Esophagus squamous epithelium (tissue), 5 donors: ENCODE measurements around the gene CCDC106. TPM values are rescaled to one million over a fixed set of nuclear protein-coding genes. Genes with fewer than 3 reads are reported as not detected.

ENCODE experiments used
- DNase-seq: peaks from one replicate; lab custom pipeline; 2025; lab: John Stamatoyannopoulos, UW
- H3K27ac ChIP-seq, 4 donors: fragments of 200-600 bp; sonication (generic); one replicate each; pipeline ENCODE4 v1.5.1; 2016 to 2019; ENCODE audit warnings: mild to moderate bottlenecking in 1 of 4
- H3K27me3 ChIP-seq, 4 donors: fragments of 200-600 bp; sonication (generic); 1 replicate in 3 of 4; 2 replicates in 1 of 4; pipeline versions ENCODE4 v1.5.1 to v1.6.0; 2017 to 2021; ENCODE audit warnings: antibody characterized with exemption in 1 of 4
- H3K36me3 ChIP-seq, 3 donors: fragments of 200-600 bp; sonication (generic); one replicate each; pipeline ENCODE4 v1.5.1; 2016 to 2019
- H3K4me1 ChIP-seq, 3 donors: fragments of 200-600 bp; sonication (generic); one replicate each; pipeline ENCODE4 v1.5.1; 2017 to 2019
- H3K4me3 ChIP-seq, 4 donors: fragments of 200-600 bp; sonication (generic); 1 replicate in 3 of 4; 2 replicates in 1 of 4; pipeline ENCODE4 v1.5.1; 2016 to 2019; ENCODE audit warnings: mild to moderate bottlenecking in 2 of 4, moderate library complexity in 1 of 4
- H3K9me3 ChIP-seq, 3 donors: fragments of 200-600 bp; sonication (generic); one replicate each; pipeline ENCODE4 v1.5.1; 2016 to 2019
- POLR2A ChIP-seq, 4 donors: fragments of 450-650 bp; IDR thresholded peaks; one replicate each; pipeline ENCODE4 v1.6.1; 2017; ENCODE audit warnings: antibody characterized with exemption in 4 of 4, mild to moderate bottlenecking in 4 of 4, moderate library complexity in 3 of 4
- WGBS, 2 donors: methylation state at CpG; one replicate each; pipeline ENCODE4 v1.1.5; 2018; 5-methylcytosine and 5-hydroxymethylcytosine counted together
- intact Hi-C: fragments of 100-400 bp; cut with DNase I; formaldehyde crosslinking; loops from one replicate; pipeline ENCODE4 v1.15.0; 2022
- total RNA-seq, 4 donors: library from RNA; depleted of rRNA; stranded (reverse); fragments of >200 nt; gene quantifications; one replicate each; pipeline ENCODE4 v1.1.0, GENCODE V29; 2016
- TF ChIP-seq, protein P1 (sequence below), 6 experiments: fragments of 450-650 bp in 4 of 6; fragments of 200-600 bp in 2 of 6; sonication (generic) in 2 of 6; IDR thresholded peaks; one replicate each; pipeline ENCODE4 v1.5.1; 2016 to 2019; ENCODE audit warnings: antibody characterized with exemption in 6 of 6, mild to moderate bottlenecking in 4 of 6, moderate library complexity in 4 of 6
- donor health status: DM: yes; HTN: yes; CAD: no.

CCDC106 gene
- total RNA-seq, 4 donors from 2014 or later, result 2.4 to 7.2 (median 4.6) TPM

DNA sequence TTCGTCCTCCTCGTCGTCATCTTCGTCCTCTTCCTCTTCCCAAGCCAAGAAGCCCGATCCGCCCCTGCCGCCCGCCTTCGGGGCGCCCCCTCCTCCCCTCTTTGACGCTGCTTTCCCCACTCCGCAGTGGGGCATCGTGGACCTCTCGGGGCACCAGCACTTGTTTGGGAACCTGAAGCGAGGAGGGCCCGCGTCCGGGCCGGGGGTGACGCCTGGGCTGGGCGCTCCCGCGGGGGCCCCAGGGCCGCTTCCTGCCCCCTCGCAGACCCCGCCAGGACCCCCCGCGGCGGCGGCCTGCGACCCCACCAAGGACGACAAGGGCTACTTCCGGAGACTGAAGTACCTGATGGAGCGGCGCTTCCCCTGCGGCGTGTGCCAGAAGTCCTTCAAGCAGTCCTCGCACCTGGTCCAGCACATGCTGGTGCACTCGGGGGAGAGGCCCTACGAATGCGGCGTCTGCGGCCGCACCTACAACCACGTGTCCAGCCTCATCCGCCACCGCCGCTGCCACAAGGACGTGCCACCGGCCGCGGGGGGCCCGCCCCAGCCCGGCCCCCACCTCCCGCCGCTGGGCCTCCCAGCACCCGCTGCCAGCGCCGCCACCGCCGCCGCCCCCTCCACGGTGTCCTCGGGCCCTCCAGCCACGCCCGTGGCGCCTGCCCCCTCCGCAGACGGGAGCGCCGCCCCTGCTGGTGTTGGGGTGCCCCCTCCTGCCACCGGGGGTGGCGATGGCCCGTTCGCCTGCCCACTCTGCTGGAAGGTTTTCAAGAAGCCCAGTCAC, 33.9 kb upstream of the CCDC106 start:
- Histone ChIP-seq H3K27me3 (no peaks in the 10 kb centered on the region), H3K4me1 (peaks cover 0 to 30% (median 4%) of the 10 kb centered on the region in 3 donors), H3K4me3 (no peak overlapping the region), H3K36me3 (peaks cover 11 to 71% (median 26%) of the 10 kb centered on the region in 3 donors), H3K27ac (no peak overlapping the region), H3K9me3 (no peaks in the 10 kb centered on the region)
- TF ChIP-seq, protein P1, sequence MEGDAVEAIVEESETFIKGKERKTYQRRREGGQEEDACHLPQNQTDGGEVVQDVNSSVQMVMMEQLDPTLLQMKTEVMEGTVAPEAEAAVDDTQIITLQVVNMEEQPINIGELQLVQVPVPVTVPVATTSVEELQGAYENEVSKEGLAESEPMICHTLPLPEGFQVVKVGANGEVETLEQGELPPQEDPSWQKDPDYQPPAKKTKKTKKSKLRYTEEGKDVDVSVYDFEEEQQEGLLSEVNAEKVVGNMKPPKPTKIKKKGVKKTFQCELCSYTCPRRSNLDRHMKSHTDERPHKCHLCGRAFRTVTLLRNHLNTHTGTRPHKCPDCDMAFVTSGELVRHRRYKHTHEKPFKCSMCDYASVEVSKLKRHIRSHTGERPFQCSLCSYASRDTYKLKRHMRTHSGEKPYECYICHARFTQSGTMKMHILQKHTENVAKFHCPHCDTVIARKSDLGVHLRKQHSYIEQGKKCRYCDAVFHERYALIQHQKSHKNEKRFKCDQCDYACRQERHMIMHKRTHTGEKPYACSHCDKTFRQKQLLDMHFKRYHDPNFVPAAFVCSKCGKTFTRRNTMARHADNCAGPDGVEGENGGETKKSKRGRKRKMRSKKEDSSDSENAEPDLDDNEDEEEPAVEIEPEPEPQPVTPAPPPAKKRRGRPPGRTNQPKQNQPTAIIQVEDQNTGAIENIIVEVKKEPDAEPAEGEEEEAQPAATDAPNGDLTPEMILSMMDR (IDR thresholded peaks at IDR 0.05), result no peak
- no peak for TF ChIP-seq POLR2A (IDR thresholded peaks at IDR 0.05)
- WGBS, 2 donors, result 96 to 97% methylated on average over 13 to 28 of the region's 75 CpGs
- no peak for DNase-seq
- intact Hi-C loops, result loop anchor here (5.0 kb wide), 1 partner anchor 97 kb away; no protein-coding TSS in a partner anchor

DNA sequence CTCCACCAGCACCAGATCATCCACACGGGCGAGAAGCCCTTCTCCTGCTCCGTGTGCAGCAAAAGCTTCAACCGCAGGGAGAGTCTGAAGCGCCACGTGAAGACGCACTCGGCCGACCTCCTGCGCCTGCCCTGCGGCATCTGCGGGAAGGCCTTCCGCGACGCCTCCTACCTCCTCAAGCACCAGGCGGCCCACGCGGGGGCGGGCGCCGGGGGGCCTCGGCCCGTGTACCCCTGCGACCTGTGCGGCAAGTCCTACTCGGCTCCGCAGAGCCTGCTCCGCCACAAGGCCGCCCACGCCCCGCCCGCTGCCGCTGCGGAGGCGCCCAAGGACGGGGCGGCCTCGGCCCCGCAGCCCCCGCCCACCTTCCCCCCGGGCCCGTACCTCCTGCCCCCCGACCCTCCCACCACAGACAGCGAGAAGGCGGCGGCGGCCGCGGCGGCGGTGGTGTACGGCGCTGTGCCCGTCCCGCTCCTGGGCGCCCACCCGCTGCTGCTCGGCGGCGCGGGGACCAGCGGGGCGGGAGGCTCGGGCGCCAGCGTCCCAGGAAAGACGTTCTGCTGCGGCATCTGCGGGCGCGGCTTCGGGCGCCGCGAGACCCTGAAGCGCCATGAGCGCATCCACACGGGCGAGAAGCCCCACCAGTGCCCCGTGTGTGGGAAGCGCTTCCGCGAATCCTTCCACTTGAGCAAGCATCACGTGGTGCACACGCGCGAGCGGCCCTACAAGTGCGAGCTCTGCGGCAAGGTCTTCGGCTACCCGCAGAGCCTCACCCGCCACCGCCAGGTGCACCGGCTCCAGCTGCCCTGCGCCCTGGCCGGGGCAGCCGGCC, 33.1 kb upstream of the CCDC106 start:
- DNase-seq, result no peak
- intact Hi-C loops, result loop anchor here (5.0 kb wide), 1 partner anchor 98 kb away; no protein-coding TSS in a partner anchor
- Histone ChIP-seq H3K9me3 (no peaks in the 10 kb centered on the region), H3K27ac (no peak overlapping the region), H3K36me3 (peaks cover 11 to 63% (median 26%) of the 10 kb centered on the region in 3 donors), H3K4me3 (no peak overlapping the region), H3K4me1 (peaks cover 2 to 34% (median 4%) of the 10 kb centered on the region in 3 donors), H3K27me3 (no peaks in the 10 kb centered on the region)
- WGBS, 2 donors, result 95 to 100% methylated on average over 1 to 24 of the region's 98 CpGs
- TF ChIP-seq POLR2A (IDR thresholded peaks at IDR 0.05), result no peak
- TF ChIP-seq, protein P1 (IDR thresholded peaks at IDR 0.05), result no peak

DNA sequence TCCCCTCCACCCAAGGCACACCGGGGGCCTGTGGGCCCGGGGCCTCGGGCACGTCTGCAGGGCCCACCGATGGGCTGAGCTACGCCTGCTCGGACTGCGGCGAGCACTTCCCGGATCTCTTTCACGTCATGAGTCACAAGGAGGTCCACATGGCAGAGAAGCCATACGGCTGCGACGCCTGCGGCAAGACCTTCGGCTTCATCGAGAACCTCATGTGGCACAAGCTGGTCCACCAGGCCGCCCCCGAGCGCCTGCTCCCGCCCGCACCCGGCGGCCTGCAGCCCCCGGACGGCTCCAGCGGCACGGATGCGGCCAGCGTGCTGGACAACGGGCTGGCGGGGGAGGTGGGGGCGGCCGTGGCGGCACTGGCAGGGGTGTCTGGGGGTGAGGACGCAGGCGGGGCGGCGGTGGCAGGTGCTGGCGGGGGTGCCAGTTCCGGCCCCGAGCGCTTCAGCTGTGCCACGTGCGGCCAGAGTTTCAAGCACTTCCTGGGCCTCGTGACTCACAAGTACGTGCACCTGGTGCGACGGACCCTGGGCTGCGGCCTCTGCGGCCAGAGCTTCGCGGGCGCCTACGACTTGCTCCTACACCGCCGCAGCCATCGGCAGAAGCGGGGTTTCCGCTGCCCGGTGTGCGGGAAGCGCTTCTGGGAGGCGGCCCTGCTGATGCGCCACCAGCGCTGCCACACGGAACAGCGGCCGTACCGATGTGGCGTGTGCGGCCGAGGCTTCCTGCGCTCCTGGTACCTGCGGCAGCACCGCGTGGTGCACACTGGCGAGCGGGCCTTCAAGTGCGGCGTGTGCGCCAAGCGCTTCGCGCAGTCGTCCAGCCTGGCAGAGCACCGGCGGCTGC, 32.2 kb upstream of the CCDC106 start:
- Histone ChIP-seq H3K4me1 (peaks cover 2 to 33% (median 4%) of the 10 kb centered on the region in 3 donors), H3K4me3 (no peak overlapping the region), H3K36me3 (peaks cover 11 to 58% (median 26%) of the 10 kb centered on the region in 3 donors), H3K27ac (no peak overlapping the region), H3K27me3 (no peaks in the 10 kb centered on the region), H3K9me3 (no peaks in the 10 kb centered on the region)
- DNase-seq, result no peak
- TF ChIP-seq, protein P1 (IDR thresholded peaks at IDR 0.05), result no peak
- TF ChIP-seq POLR2A (IDR thresholded peaks at IDR 0.05), result no peak
- intact Hi-C loops, result no loop called here
- WGBS, 2 donors, result 99% methylated on average over 12 of the region's 88 CpGs; no CpG with 5 or more reads in 1 of the 2 donors

DNA sequence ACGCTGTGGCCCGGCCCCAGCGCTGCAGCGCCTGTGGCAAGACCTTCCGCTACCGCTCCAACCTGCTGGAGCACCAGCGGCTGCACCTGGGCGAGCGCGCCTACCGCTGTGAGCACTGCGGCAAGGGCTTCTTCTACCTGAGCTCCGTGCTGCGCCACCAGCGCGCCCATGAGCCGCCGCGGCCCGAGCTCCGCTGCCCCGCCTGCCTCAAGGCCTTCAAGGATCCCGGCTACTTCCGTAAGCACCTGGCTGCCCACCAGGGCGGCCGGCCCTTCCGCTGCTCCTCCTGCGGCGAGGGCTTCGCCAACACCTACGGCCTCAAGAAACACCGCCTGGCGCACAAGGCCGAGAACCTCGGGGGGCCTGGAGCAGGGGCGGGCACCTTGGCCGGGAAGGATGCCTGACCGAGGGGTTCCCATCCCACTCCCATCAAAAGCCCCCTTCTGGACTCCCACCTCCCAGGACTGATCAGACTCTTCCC, 31.6 kb upstream of the CCDC106 start:
- intact Hi-C loops, result no loop called here
- no peak for DNase-seq
- Histone ChIP-seq H3K4me1 (peaks cover 2 to 26% (median 4%) of the 10 kb centered on the region in 3 donors), H3K27ac (no peak overlapping the region), H3K4me3 (no peak overlapping the region), H3K36me3 (peaks cover 11 to 63% (median 26%) of the 10 kb centered on the region in 3 donors), H3K9me3 (no peaks in the 10 kb centered on the region), H3K27me3 (no peaks in the 10 kb centered on the region)
- WGBS, 2 donors, result 93 to 95% methylated on average over 7 to 8 of the region's 38 CpGs
- TF ChIP-seq POLR2A (IDR thresholded peaks at IDR 0.05), result no peak
- TF ChIP-seq, protein P1 (IDR thresholded peaks at IDR 0.05), result no peak
